HG03558 (cell line): Measurements from ENCODE around the gene C14orf132.

ENCODE experiments used
- ATAC-seq: cut with Tn5 transposase; IDR thresholded peaks from one replicate; pipeline ENCODE4 v1.9.1; 2021; ENCODE audit warnings: moderate number of reproducible peaks; ENCODE audit not compliant: unreplicated experiment; ENCODE audit errors: extremely low read depth

C14orf132 gene

GRCh38 chr14:96038558-96038919, 623 bp upstream of the C14orf132 start:
- ATAC-seq, result no peak

GRCh38 chr14:96039633-96040311, 610 bp downstream of the C14orf132 start:
- no peak for ATAC-seq

- ATAC-seq, result no peak
These were observed 1.7 kb downstream of the C14orf132 start for GRCh38 chr14:96040828-96041371.

GRCh38 chr14:96042248-96042930, 3.2 kb downstream of the C14orf132 start:
- no peak for ATAC-seq

- no peak for ATAC-seq
These were observed 7.5 kb downstream of the C14orf132 start for GRCh38 chr14:96046630-96047029.

- ATAC-seq, result no peak
These were observed 7.9 kb downstream of the C14orf132 start for GRCh38 chr14:96047101-96047500.

GRCh38 chr14:96049932-96050331, 10.8 kb downstream of the C14orf132 start:
- no peak for ATAC-seq

GRCh38 chr14:96050482-96050881, 11.3 kb downstream of the C14orf132 start:
- no peak for ATAC-seq

- ATAC-seq, result no peak
These were observed 12.1 kb downstream of the C14orf132 start for GRCh38 chr14:96051231-96051630.

- ATAC-seq, result no peak
These were observed 12.7 kb downstream of the C14orf132 start for GRCh38 chr14:96051642-96052540.

- no peak for ATAC-seq
These were observed 13.5 kb downstream of the C14orf132 start for GRCh38 chr14:96052541-96053247.

- ATAC-seq, result no peak
These were observed 14.1 kb downstream of the C14orf132 start for GRCh38 chr14:96053248-96053599.

- no peak for ATAC-seq
These were observed 14.6 kb downstream of the C14orf132 start for GRCh38 chr14:96053600-96054381.

- ATAC-seq, result no peak
These were observed 15.5 kb downstream of the C14orf132 start for GRCh38 chr14:96054661-96055060.

GRCh38 chr14:96055065-96055752, 16.0 kb downstream of the C14orf132 start:
- ATAC-seq, result no peak

GRCh38 chr14:96055753-96056508, 16.8 kb downstream of the C14orf132 start:
- no peak for ATAC-seq

GRCh38 chr14:96056509-96057422, 17.6 kb downstream of the C14orf132 start:
- ATAC-seq, result no peak
